Measurements from ENCODE around the gene CHD6.

CHD6 gene

GRCh38 chr20:41393705-41394066 lies 224.5 kb downstream of the CHD6 start:
- no peak for ATAC-seq
- no peak for TF ChIP-seq GLIS3 (CRISPR knock-in tag; IDR thresholded peaks at IDR 0.05)
- no peak for TF ChIP-seq ZNF70 (CRISPR knock-in tag; IDR thresholded peaks at IDR 0.05)
- TF ChIP-seq ESRRG (CRISPR knock-in tag; IDR thresholded peaks at IDR 0.05) = no peak
- TF ChIP-seq TCF4 (CRISPR knock-in tag; IDR thresholded peaks at IDR 0.05; ENCODE audit: borderline replicate concordance) = no peak

- ATAC-seq = no peak; the same call in 2 of the 3 replicates
- TF ChIP-seq BACH2 (CRISPR knock-in tag; IDR thresholded peaks at IDR 0.05; ENCODE audit: borderline replicate concordance) (no peak), ARNTL (CRISPR knock-in tag; IDR thresholded peaks at IDR 0.05; ENCODE audit: borderline replicate concordance, low read depth) (no peak), ZNF70 (CRISPR knock-in tag; IDR thresholded peaks at IDR 0.05) (no peak), GLIS3 (CRISPR knock-in tag; IDR thresholded peaks at IDR 0.05) (no peak), ZFP3 (CRISPR knock-in tag; IDR thresholded peaks at IDR 0.05) (no peak), RARB (CRISPR knock-in tag; IDR thresholded peaks at IDR 0.05) (no peak), TOX (CRISPR knock-in tag; IDR thresholded peaks at IDR 0.05; ENCODE audit: borderline replicate concordance) (no peak), ESRRG (CRISPR knock-in tag; IDR thresholded peaks at IDR 0.05) (no peak), ZFP30 (CRISPR knock-in tag; IDR thresholded peaks at IDR 0.05) (no peak), ZNF565 (CRISPR knock-in tag; conservative IDR thresholded peaks at IDR 0.05; ENCODE audit: low read depth) (no peak), TSHZ2 (CRISPR knock-in tag; IDR thresholded peaks at IDR 0.05) (no peak), CSRNP3 (CRISPR knock-in tag; IDR thresholded peaks at IDR 0.05) (no peak), POU6F1 (CRISPR knock-in tag; IDR thresholded peaks at IDR 0.05; ENCODE audit: borderline replicate concordance, low read depth) (no peak), CSDC2 (CRISPR knock-in tag; IDR thresholded peaks at IDR 0.05) (no peak), ISL1 (CRISPR knock-in tag; IDR thresholded peaks at IDR 0.05) (no peak)
Observed at GRCh38 chr20:41392871-41393704, 225.1 kb downstream of the CHD6 start.

- no peak for ATAC-seq
- no peak for TF ChIP-seq ZNF8 (CRISPR knock-in tag; IDR thresholded peaks at IDR 0.05)
- TF ChIP-seq ZNF565 (CRISPR knock-in tag; conservative IDR thresholded peaks at IDR 0.05; ENCODE audit: low read depth) = no peak
- TF ChIP-seq OSR1 (CRISPR knock-in tag; IDR thresholded peaks at IDR 0.05) = no peak
- no peak for TF ChIP-seq ZNF70 (CRISPR knock-in tag; IDR thresholded peaks at IDR 0.05)
- no peak for TF ChIP-seq RARB (CRISPR knock-in tag; IDR thresholded peaks at IDR 0.05)
- no peak for TF ChIP-seq POU6F1 (CRISPR knock-in tag; IDR thresholded peaks at IDR 0.05; ENCODE audit: borderline replicate concordance, low read depth)
- TF ChIP-seq SNAI2 (CRISPR knock-in tag; IDR thresholded peaks at IDR 0.05) = no peak
- no peak for TF ChIP-seq TCF4 (CRISPR knock-in tag; IDR thresholded peaks at IDR 0.05; ENCODE audit: borderline replicate concordance)
- TF ChIP-seq ESRRG (CRISPR knock-in tag; IDR thresholded peaks at IDR 0.05) = no peak
- TF ChIP-seq ZFP3 (CRISPR knock-in tag; IDR thresholded peaks at IDR 0.05) = no peak
- no peak for TF ChIP-seq GLIS3 (CRISPR knock-in tag; IDR thresholded peaks at IDR 0.05)
- TF ChIP-seq ARNTL (CRISPR knock-in tag; IDR thresholded peaks at IDR 0.05; ENCODE audit: borderline replicate concordance, low read depth) = no peak
- TF ChIP-seq TSHZ2 (CRISPR knock-in tag; IDR thresholded peaks at IDR 0.05) = no peak
- TF ChIP-seq CREB5 (CRISPR knock-in tag; IDR thresholded peaks at IDR 0.05; ENCODE audit: low read depth) = no peak
- no peak for TF ChIP-seq ZC3H10 (CRISPR knock-in tag; IDR thresholded peaks at IDR 0.05)
- TF ChIP-seq PATZ1 (CRISPR knock-in tag; IDR thresholded peaks at IDR 0.05; ENCODE audit: borderline replicate concordance) = no peak
- no peak for TF ChIP-seq BACH2 (CRISPR knock-in tag; IDR thresholded peaks at IDR 0.05; ENCODE audit: borderline replicate concordance)
- TF ChIP-seq ISL1 (CRISPR knock-in tag; IDR thresholded peaks at IDR 0.05) = no peak
Observed at GRCh38 chr20:41392295-41392694, 225.9 kb downstream of the CHD6 start.
